GM18519 (cell line): Measurements from ENCODE around the gene OR14K1.
"Not testable (repeated sequence)": the region's sequence is repeated elsewhere in the genome, so short reads cannot be mapped to it uniquely, and the experiment has no call there.

Experiments
- ATAC-seq: cut with Tn5 transposase; IDR thresholded peaks from one replicate; pipeline ENCODE4 v1.9.1; 2021; ENCODE audit warnings: mild to moderate bottlenecking, moderate library complexity; ENCODE audit not compliant: unreplicated experiment, low FRiP score

OR14K1 gene

GRCh38 chr1:247738315-247738714 lies at the start of gene OR14K1:
TSS of gene OR14K1 (plus strand) at chr1:247738615. CDS start at chr1:247738615, 0 bp downstream.
- ATAC-seq, result no peak

GRCh38 chr1:247701338-247701737 lies 37.1 kb upstream of the OR14K1 start:
- ATAC-seq, result no peak

DNA sequence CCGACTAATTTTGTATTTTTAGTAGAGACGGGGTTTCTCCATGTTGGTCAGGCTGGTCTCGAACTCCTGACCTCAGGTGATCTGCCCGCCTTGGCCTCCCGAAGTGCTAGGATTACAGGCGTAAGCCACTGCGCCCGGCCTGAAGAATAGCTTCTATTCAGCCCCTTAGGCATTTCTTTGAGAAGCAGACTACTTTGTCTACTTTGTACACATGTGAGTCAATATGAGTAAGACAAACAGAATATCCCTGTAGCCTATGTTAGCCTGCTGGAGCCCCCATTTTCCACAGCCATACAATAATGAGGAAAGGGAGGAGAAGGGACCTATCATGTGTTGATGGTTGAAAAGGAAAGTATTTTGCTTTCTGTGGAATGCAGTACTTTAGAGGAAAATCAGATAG lies 27.7 kb upstream of the OR14K1 start:
- not testable (repeated sequence) for ATAC-seq

DNA sequence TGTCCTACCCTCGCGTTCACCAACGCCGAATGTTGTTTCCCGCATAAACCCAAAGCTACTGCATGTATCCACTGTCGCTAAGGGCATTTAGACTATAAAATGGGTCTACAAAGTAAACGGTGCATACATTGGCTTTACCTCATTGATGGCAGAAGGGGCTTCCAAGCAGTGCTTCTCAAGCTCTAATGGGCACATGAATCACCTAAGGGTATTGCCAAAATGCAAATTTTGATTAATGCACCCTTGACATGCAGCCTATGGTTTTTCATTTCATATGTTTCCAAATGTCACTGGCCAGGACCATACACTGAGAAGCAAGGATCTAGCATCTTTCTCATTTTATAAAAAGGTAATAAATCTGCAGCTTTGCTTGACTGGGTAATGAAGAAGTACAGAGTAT lies 24.7 kb upstream of the OR14K1 start:
- no peak for ATAC-seq

- ATAC-seq, result no peak
Measured at GRCh38 chr1:247716546-247716945, 21.9 kb upstream of the OR14K1 start, which contains the start of gene OR6F1. TSS of gene OR6F1 (minus strand) at chr1:247716646. CDS start at chr1:247712755, 3,891 bp downstream.

DNA sequence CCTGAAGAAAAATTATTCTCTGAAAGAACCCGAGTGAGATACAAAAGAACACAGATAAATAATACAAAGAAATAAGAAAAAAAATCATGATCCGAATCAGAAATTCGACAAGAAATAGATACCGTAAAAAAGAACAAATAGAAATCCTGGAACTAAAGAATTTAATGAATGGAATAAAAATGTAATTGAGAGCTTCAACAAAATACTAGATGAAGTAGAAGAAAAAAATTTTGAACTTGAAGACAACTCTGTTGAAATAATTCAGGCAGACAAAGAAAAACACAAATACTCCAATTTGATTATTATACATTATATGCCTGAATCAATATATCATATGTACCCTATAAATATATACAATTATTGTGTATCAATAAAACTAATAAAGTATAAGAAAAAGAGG lies 17.2 kb upstream of the OR14K1 start:
- ATAC-seq, result no peak

- ATAC-seq, result no peak
Measured at GRCh38 chr1:247740721-247741120, 2.3 kb downstream of the OR14K1 start.

DNA sequence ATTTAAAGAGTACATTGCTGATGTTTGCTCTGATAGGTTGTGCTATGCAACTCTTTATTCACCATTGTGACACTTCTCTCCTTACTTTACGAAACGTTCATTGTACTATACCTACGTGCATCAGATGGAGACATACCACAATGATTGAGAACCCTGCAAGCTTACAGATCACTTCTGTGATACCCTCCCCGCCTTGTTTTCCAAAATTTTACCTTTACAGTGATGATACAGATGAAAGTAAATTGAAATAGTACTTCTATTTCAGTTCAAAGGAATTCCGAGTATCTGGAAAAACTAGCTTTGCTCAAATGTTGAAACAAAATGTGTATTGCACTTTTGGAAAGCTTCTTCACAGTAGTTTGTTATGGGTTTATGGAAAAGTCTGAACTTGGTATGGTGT lies 3.3 kb downstream of the OR14K1 start:
- ATAC-seq, result no peak

DNA sequence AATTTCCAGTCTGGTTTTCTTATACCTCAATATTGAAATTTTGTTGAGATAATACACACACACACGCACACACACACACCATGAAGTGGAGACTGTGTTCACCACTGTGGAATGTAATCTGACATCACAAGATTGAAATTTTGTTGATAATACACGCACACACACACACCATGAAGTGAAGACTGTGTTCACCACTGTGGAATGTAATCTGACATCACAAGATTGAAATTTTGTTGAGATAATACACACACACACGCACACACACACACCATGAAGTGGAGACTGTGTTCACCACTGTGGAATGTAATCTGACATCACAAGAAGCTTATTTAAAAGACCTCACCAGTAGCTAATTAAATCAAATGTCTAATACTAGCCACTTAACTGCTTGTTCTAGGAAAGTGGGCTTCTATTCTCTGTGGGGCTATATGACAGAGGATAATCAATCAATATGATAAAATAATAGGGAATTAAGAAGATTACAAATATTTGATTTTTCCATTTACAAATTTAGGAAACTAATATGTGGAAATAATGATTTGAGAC lies 3.9 kb downstream of the OR14K1 start:
- not testable (repeated sequence) for ATAC-seq

GRCh38 chr1:247746391-247746935 lies 8.0 kb downstream of the OR14K1 start:
- ATAC-seq, result no peak

- no peak for ATAC-seq
Measured at GRCh38 chr1:247747616-247748015, 9.2 kb downstream of the OR14K1 start.

DNA sequence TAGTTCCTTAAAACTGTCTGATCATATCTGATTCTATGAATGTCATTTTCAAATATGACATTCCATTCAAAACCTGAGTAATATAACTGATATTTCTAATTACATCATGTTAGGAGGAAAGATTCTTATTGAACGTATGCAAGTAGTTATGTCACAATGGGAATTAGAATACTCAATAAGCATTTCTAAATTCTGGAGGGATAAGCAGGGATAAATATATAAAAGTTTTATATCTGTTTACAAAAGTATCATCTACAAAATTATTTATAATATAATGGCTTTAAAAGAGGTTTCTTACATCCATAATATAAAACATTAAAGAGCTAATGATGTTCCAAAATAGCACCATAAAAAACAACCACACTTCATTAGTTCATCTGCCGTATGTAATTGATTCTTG lies 9.6 kb downstream of the OR14K1 start, which contains the start of gene OR14A2:
TSS of gene OR14A2 (minus strand) at position 101 of the 400 bp plus-strand sequence.
- no peak for ATAC-seq

DNA sequence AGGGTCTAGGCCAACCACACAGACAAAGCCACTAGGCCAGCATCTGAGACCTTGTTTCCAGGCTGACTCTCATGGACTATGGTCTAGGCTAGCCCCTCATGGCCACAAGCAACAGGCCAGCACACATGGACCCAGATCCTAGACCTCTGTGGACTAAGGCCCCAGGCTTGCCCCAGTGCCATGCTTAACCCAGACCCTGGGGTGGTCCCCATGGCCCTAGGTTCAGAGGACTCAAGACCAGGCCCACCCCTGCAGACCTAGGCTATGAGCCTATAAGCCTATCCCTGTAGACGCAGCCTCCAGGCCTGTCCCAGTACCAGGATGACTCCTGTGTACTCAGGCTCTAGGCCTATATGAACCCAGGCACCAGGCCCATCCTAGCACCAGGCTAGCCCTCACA lies 11.5 kb downstream of the OR14K1 start:
- no peak for ATAC-seq

- not testable (repeated sequence) for ATAC-seq
Measured at GRCh38 chr1:247754311-247754710, 15.9 kb downstream of the OR14K1 start.

DNA sequence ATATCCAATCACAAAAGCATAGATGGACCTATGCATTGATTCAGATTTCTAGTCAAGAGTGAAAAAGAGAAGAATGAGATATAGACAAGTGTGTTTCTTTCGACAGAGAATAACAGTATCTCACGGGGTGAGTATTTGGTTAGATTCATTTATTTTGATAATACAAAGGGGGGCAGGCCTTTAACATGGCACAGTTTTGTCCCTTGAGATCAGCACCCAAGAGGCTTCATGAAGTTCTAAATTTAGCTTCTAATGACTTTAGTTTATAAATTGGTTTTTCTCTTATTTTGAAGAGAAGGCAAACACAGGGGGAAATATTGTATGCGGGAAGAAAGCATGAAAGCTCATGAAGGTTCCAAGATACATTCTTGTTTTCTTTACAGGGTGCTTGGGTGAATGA lies 22.0 kb downstream of the OR14K1 start, which contains the start of gene OR1C1:
TSS of gene OR1C1 (minus strand) at position 101 of the 400 bp plus-strand sequence. CDS start 2,150 bp downstream, outside the sequence.
- ATAC-seq, result no peak

DNA sequence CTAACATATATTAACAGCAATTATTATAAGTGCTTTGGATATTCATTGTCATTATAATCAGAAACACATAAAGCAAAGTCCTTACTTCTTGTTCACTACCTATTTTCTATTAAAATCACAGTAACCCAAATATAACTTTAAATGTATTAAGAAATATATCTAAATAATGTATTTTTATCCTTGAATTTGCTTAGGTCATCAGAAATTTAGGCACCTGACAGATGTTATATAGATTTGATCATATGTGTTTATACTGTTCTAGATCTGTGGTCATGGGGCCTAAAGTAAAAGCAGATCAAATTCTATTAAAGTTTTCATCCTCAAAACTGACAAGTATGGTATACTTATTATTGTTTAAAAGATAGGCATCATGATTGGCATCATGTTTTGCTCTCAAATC lies 31.2 kb downstream of the OR14K1 start:
- ATAC-seq, result no peak
